Neural cell (in vitro differentiated cells): ENCODE measurements around the gene SLC35C1. TPM values are rescaled to one million over a fixed set of nuclear protein-coding genes. Genes with fewer than 3 reads are reported as not detected.

Source experiments
- H2AFZ ChIP-seq: fragments of 200-600, 300-800 bp; sonication (generic), shearing (Covaris generic); 2 replicates; pipeline ENCODE4 v1.6.0; 2014; ENCODE audit warnings: low read depth, mild to moderate bottlenecking, antibody characterized with exemption, low read length, moderate library complexity
- H3F3A ChIP-seq: fragments of 200-600 bp; shearing (Covaris generic); 2 replicates; pipeline ENCODE4 v1.6.1; 2016; ENCODE audit warnings: mild to moderate bottlenecking, moderate library complexity, mixed read lengths, antibody characterized with exemption, low read length; ENCODE audit not compliant: insufficient read depth, poor library complexity, severe bottlenecking
- H3K27ac ChIP-seq: fragments of 200-600, 300-800 bp; sonication (generic), shearing (Covaris generic); 2 replicates; pipeline ENCODE4 v1.5.1; 2014; ENCODE audit warnings: mild to moderate bottlenecking, low read length, moderate library complexity
- H3K27me3 ChIP-seq: fragments of 300-800, 200-600 bp; sonication (generic), shearing (Covaris generic); 2 replicates; pipeline ENCODE4 v1.6.0; 2014; ENCODE audit warnings: mild to moderate bottlenecking, low read depth, low read length, moderate library complexity; ENCODE audit not compliant: insufficient read depth
- H3K36me3 ChIP-seq: fragments of 300-800, 200-600 bp; sonication (generic), shearing (Covaris generic); 2 replicates; pipeline ENCODE4 v1.5.1; 2014; ENCODE audit warnings: mild to moderate bottlenecking, antibody characterized with exemption, low read length, moderate library complexity; ENCODE audit not compliant: insufficient read depth
- H3K4me2 ChIP-seq: fragments of 300-800, 200-600 bp; sonication (generic), shearing (Covaris generic); 2 replicates; pipeline ENCODE4 v1.6.0; 2014; ENCODE audit warnings: mild to moderate bottlenecking, low read length
- H3K4me3 ChIP-seq: fragments of 300-800, 200-600 bp; sonication (generic), shearing (Covaris generic); 2 replicates; pipeline ENCODE4 v1.5.1; 2014; ENCODE audit warnings: mild to moderate bottlenecking, low read length, moderate library complexity
- H3K79me2 ChIP-seq: fragments of 200-600 bp; shearing (Covaris generic); replicated peaks from 2 replicates; pipeline ENCODE4 v1.6.0; 2014; ENCODE audit warnings: mild to moderate bottlenecking, low read length, moderate library complexity; ENCODE audit not compliant: insufficient read depth
- H3K9ac ChIP-seq: fragments of 300-800, 200-600 bp; sonication (generic), shearing (Covaris generic); 2 replicates; pipeline ENCODE4 v1.6.1; 2016; ENCODE audit warnings: mild to moderate bottlenecking, low read length, mixed read lengths
- H3K9me2 ChIP-seq: fragments of 200-600 bp; shearing (Covaris generic); 2 replicates; pipeline ENCODE4 v1.6.1; 2016; ENCODE audit warnings: mild to moderate bottlenecking, low read length, mixed read lengths; ENCODE audit not compliant: insufficient read depth
- H3K9me3 ChIP-seq: fragments of 200-600, 300-800 bp; sonication (generic), shearing (Covaris generic); 2 replicates; pipeline ENCODE4 v1.6.1; 2016; ENCODE audit warnings: mild to moderate bottlenecking, mixed run types, low read length, moderate library complexity, mixed read lengths
- H4K20me1 ChIP-seq: fragments of 200-600 bp; shearing (Covaris generic); 2 replicates; pipeline ENCODE4 v1.6.1; 2016; ENCODE audit warnings: mild to moderate bottlenecking, mixed run types; ENCODE audit not compliant: insufficient read depth
- CTCF ChIP-seq: fragments of 450-650 bp; IDR thresholded peaks from 2 replicates; pipeline ENCODE4 v1.5.1; 2014; ENCODE audit warnings: antibody characterized with exemption, mild to moderate bottlenecking, moderate library complexity; ENCODE audit not compliant: poor library complexity, severe bottlenecking
- EP300 ChIP-seq: fragments of 450-650 bp; conservative IDR thresholded peaks from 2 replicates; pipeline ENCODE4 v1.6.1; 2014; ENCODE audit warnings: antibody characterized with exemption, mild to moderate bottlenecking, moderate library complexity; ENCODE audit not compliant: poor library complexity, severe bottlenecking
- EZH2 ChIP-seq: fragments of 200-600, 300-800 bp; shearing (Covaris generic), sonication (generic); IDR thresholded peaks from 2 replicates; pipeline ENCODE4 v1.6.1; 2014; ENCODE audit warnings: antibody characterized with exemption, low read length, borderline replicate concordance, mild to moderate bottlenecking; ENCODE audit not compliant: insufficient read depth, poor library complexity, severe bottlenecking
- MXI1 ChIP-seq: fragments of 450-650 bp; conservative IDR thresholded peaks from 2 replicates; pipeline ENCODE4 v1.6.1; 2014; ENCODE audit warnings: antibody characterized with exemption, mild to moderate bottlenecking; ENCODE audit not compliant: poor library complexity, severe bottlenecking
- POLR2AphosphoS5 ChIP-seq: IDR thresholded peaks from 2 replicates; pipeline ENCODE4 v1.6.1; 2012
- RAD21 ChIP-seq: fragments of 450-650 bp; conservative IDR thresholded peaks from 2 replicates; pipeline ENCODE4 v1.6.1; 2014; ENCODE audit warnings: antibody characterized with exemption, mild to moderate bottlenecking, moderate library complexity
- REST ChIP-seq: IDR thresholded peaks from 2 replicates; pipeline ENCODE4 v1.6.1; 2012; ENCODE audit warnings: borderline replicate concordance
- SMC3 ChIP-seq: fragments of 450-650 bp; conservative IDR thresholded peaks from 2 replicates; pipeline ENCODE4 v1.6.1; 2014; ENCODE audit warnings: antibody characterized with exemption, mild to moderate bottlenecking, moderate library complexity; ENCODE audit not compliant: poor library complexity
- TAF1 ChIP-seq: IDR thresholded peaks from 2 replicates; pipeline ENCODE4 v1.6.1; 2012; ENCODE audit warnings: low read depth
- polyA plus RNA-seq: library from polyadenylated mRNA; depleted of rRNA; stranded (reverse); fragments of >200 nt; gene quantifications from 2 replicates; pipeline ENCODE4 v1.2.3, GENCODE V29; 2014

SLC35C1 gene
- polyA plus RNA-seq, 1 donor from 2014 or later = 2.3 TPM

- no peak overlapping the region for H3K9ac ChIP-seq
- no peaks in the 10 kb centered on the region for H3K9me2 ChIP-seq
- no peaks in the 10 kb centered on the region for H3K79me2 ChIP-seq
- no peaks in the 10 kb centered on the region for H3K9me3 ChIP-seq
- no peaks in the 10 kb centered on the region for H4K20me1 ChIP-seq
- H2AFZ ChIP-seq = no peak overlapping the region
- no peak overlapping the region for H3K27ac ChIP-seq
- no peak overlapping the region for H3K4me2 ChIP-seq
- H3K27me3 ChIP-seq = no peaks in the 10 kb centered on the region
- no peaks in the 10 kb centered on the region for H3K36me3 ChIP-seq
- no peaks in the 10 kb centered on the region for H3F3A ChIP-seq
- H3K4me3 ChIP-seq = no peak overlapping the region
- TF ChIP-seq POLR2AphosphoS5 = no peak
- no peak for TF ChIP-seq MXI1
- TF ChIP-seq CTCF = no peak
- TF ChIP-seq EZH2 = no peak
- TF ChIP-seq TAF1 = no peak
- TF ChIP-seq REST = no peak
- no peak for TF ChIP-seq RAD21
- no peak for TF ChIP-seq SMC3
- TF ChIP-seq EP300 = no peak
Observed at GRCh38 chr11:45816614-45817013, 11.7 kb downstream of the SLC35C1 start.

GRCh38 chr11:45817191-45817590 lies 12.2 kb downstream of the SLC35C1 start:
- no peaks in the 10 kb centered on the region for H4K20me1 ChIP-seq
- no peaks in the 10 kb centered on the region for H3K9me2 ChIP-seq
- no peak overlapping the region for H3K9ac ChIP-seq
- H3K9me3 ChIP-seq = no peaks in the 10 kb centered on the region
- H3K27ac ChIP-seq = no peak overlapping the region
- no peak overlapping the region for H3K4me2 ChIP-seq
- H3F3A ChIP-seq = no peaks in the 10 kb centered on the region
- no peak overlapping the region for H2AFZ ChIP-seq
- no peaks in the 10 kb centered on the region for H3K36me3 ChIP-seq
- H3K79me2 ChIP-seq = no peaks in the 10 kb centered on the region
- no peak overlapping the region for H3K4me3 ChIP-seq
- TF ChIP-seq POLR2AphosphoS5 = no peak
- H3K27me3 ChIP-seq = no peaks in the 10 kb centered on the region

GRCh38 chr11:45818961-45819605 lies 14.1 kb downstream of the SLC35C1 start:
- no peaks in the 10 kb centered on the region for H3K27me3 ChIP-seq
- H2AFZ ChIP-seq = no peak overlapping the region
- no peaks in the 10 kb centered on the region for H3K36me3 ChIP-seq
- no peak overlapping the region for H3K9ac ChIP-seq
- no peaks in the 10 kb centered on the region for H3F3A ChIP-seq
- H3K9me3 ChIP-seq = no peaks in the 10 kb centered on the region
- H3K4me2 ChIP-seq = no peak overlapping the region
- TF ChIP-seq TAF1 (no peak), POLR2AphosphoS5 (no peak)
- no peak overlapping the region for H3K27ac ChIP-seq
- no peaks in the 10 kb centered on the region for H4K20me1 ChIP-seq
- H3K9me2 ChIP-seq = no peaks in the 10 kb centered on the region
- H3K4me3 ChIP-seq = no peak overlapping the region
- H3K79me2 ChIP-seq = no peaks in the 10 kb centered on the region
